Measurements from ENCODE around the gene CTSH. TPM values are rescaled to one million over a fixed set of nuclear protein-coding genes. Genes with fewer than 3 reads are reported as not detected.

The CTSH gene
- total and polyA plus RNA-seq, 2 of the 13 experiments (the other 11 are each of a cell fraction or from before 2014, with no cell fraction given), result 265 to 653 TPM

GRCh38 chr15:78909791-78910228 lies 35.0 kb downstream of the CTSH start (continued):
- TF ChIP-seq, protein P1, sequence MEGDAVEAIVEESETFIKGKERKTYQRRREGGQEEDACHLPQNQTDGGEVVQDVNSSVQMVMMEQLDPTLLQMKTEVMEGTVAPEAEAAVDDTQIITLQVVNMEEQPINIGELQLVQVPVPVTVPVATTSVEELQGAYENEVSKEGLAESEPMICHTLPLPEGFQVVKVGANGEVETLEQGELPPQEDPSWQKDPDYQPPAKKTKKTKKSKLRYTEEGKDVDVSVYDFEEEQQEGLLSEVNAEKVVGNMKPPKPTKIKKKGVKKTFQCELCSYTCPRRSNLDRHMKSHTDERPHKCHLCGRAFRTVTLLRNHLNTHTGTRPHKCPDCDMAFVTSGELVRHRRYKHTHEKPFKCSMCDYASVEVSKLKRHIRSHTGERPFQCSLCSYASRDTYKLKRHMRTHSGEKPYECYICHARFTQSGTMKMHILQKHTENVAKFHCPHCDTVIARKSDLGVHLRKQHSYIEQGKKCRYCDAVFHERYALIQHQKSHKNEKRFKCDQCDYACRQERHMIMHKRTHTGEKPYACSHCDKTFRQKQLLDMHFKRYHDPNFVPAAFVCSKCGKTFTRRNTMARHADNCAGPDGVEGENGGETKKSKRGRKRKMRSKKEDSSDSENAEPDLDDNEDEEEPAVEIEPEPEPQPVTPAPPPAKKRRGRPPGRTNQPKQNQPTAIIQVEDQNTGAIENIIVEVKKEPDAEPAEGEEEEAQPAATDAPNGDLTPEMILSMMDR (CRISPR knock-in tag; IDR thresholded peaks at IDR 0.05), result peak; percentile 91
- TF ChIP-seq HNF4G (IDR thresholded peaks at IDR 0.05; ENCODE audit: borderline replicate concordance, low read depth, low read length) (no peak), HNF4G (CRISPR knock-in tag; IDR thresholded peaks at IDR 0.05; ENCODE audit: borderline replicate concordance, low read depth) (no peak), PLRG1 (conservative IDR thresholded peaks at IDR 0.05) (no peak), AKAP8 (CRISPR knock-in tag; IDR thresholded peaks at IDR 0.05) (0 out of 2 replicates have a peak, but pooled peaks have one; percentile 58), ZNF225 (CRISPR knock-in tag; IDR thresholded peaks at IDR 0.05) (no peak), SRSF9 (IDR thresholded peaks at IDR 0.05; ENCODE audit: borderline replicate concordance, insufficient read depth, low read depth, low read length, poor library complexity, severe bottlenecking) (no peak), DDIT3 (CRISPR knock-in tag; IDR thresholded peaks at IDR 0.05) (no peak), FOSL1 (CRISPR knock-in tag; IDR thresholded peaks at IDR 0.05; ENCODE audit: borderline replicate concordance) (no peak), GATAD2A (CRISPR knock-in tag; IDR thresholded peaks at IDR 0.05) (peak; percentile 17; the same call in 1 of the 2 replicates), MAF1 (CRISPR knock-in tag; IDR thresholded peaks at IDR 0.05; ENCODE audit: borderline replicate concordance) (no peak), ZFP91 (CRISPR knock-in tag; IDR thresholded peaks at IDR 0.05; ENCODE audit: borderline replicate concordance) (no peak), ETV6 (CRISPR knock-in tag; conservative IDR thresholded peaks at IDR 0.05) (0 out of 2 replicates have a peak, but pooled peaks have one; percentile 1), POLR2G (IDR thresholded peaks at IDR 0.05; ENCODE audit: low read depth, low read length) (no peak), ZNF83 (CRISPR knock-in tag; IDR thresholded peaks at IDR 0.05; ENCODE audit: borderline replicate concordance) (no peak), ZNF484 (CRISPR knock-in tag; IDR thresholded peaks at IDR 0.05; ENCODE audit: borderline replicate concordance, low read depth) (no peak), ZFP36 (IDR thresholded peaks at IDR 0.05; ENCODE audit: borderline replicate concordance, low read depth, low read length, partially characterized antibody) (no peak), ZNF546 (CRISPR knock-in tag; conservative IDR thresholded peaks at IDR 0.05) (no peak), PPARG (CRISPR knock-in tag; conservative IDR thresholded peaks at IDR 0.05) (no peak), ZNF713 (CRISPR knock-in tag; IDR thresholded peaks at IDR 0.05) (no peak), FOXA1 (IDR thresholded peaks at IDR 0.05) (no peak), FOXA1 (CRISPR knock-in tag; IDR thresholded peaks at IDR 0.05) (no peak), CBX5 (CRISPR knock-in tag; IDR thresholded peaks at IDR 0.05; ENCODE audit: borderline replicate concordance) (no peak), HDAC2 (CRISPR knock-in tag; IDR thresholded peaks at IDR 0.05) (no peak), ATF2 (CRISPR knock-in tag; IDR thresholded peaks at IDR 0.05) (no peak)
- TF ChIP-seq, protein P2, sequence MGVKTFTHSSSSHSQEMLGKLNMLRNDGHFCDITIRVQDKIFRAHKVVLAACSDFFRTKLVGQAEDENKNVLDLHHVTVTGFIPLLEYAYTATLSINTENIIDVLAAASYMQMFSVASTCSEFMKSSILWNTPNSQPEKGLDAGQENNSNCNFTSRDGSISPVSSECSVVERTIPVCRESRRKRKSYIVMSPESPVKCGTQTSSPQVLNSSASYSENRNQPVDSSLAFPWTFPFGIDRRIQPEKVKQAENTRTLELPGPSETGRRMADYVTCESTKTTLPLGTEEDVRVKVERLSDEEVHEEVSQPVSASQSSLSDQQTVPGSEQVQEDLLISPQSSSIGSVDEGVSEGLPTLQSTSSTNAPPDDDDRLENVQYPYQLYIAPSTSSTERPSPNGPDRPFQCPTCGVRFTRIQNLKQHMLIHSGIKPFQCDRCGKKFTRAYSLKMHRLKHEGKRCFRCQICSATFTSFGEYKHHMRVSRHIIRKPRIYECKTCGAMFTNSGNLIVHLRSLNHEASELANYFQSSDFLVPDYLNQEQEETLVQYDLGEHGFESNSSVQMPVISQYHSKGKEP (CRISPR knock-in tag; IDR thresholded peaks at IDR 0.05), result no peak
